NCI-H187 treated with DMSO at 0.1 percent for 48 hours (cell line): ENCODE results near the gene FGF18.

Experiments
- DNase-seq: peaks from one replicate; lab custom pipeline; 2025; lab: John Stamatoyannopoulos, UW

FGF18 gene

GRCh38 chr5:171424726-171425125 is 5.3 kb downstream of the FGF18 start:
- DNase-seq = no peak

GRCh38 chr5:171425596-171426244 is 6.3 kb downstream of the FGF18 start:
- DNase-seq = no peak

- DNase-seq = no peak
Observed at GRCh38 chr5:171426266-171426665, 6.8 kb downstream of the FGF18 start.

- DNase-seq = no peak
Observed at GRCh38 chr5:171426680-171427079, 7.2 kb downstream of the FGF18 start.

GRCh38 chr5:171427318-171428167 is 8.1 kb downstream of the FGF18 start:
- DNase-seq = no peak

- DNase-seq = no peak
Observed at GRCh38 chr5:171428168-171428696, 8.8 kb downstream of the FGF18 start.

- no peak for DNase-seq
Observed at GRCh38 chr5:171428809-171429542, 9.5 kb downstream of the FGF18 start.

GRCh38 chr5:171429543-171429910 is 10.1 kb downstream of the FGF18 start:
- no peak for DNase-seq

GRCh38 chr5:171431251-171431777 is 11.9 kb downstream of the FGF18 start:
- DNase-seq = no peak

- no peak for DNase-seq
Observed at GRCh38 chr5:171432076-171432475, 12.6 kb downstream of the FGF18 start.

GRCh38 chr5:171432583-171433351 is 13.3 kb downstream of the FGF18 start:
- DNase-seq = no peak

- no peak for DNase-seq
Observed at GRCh38 chr5:171433352-171433698, 13.9 kb downstream of the FGF18 start.

- no peak for DNase-seq
Observed at GRCh38 chr5:171433982-171434676, 14.7 kb downstream of the FGF18 start.

GRCh38 chr5:171434874-171435273 is 15.4 kb downstream of the FGF18 start:
- DNase-seq = no peak

- no peak for DNase-seq
Observed at GRCh38 chr5:171435908-171436307, 16.5 kb downstream of the FGF18 start.

GRCh38 chr5:171436804-171437285 is 17.4 kb downstream of the FGF18 start:
- DNase-seq = no peak

GRCh38 chr5:171437286-171437821 is 17.9 kb downstream of the FGF18 start:
- no peak for DNase-seq

- no peak for DNase-seq
Observed at GRCh38 chr5:171438738-171439137, 19.3 kb downstream of the FGF18 start.

GRCh38 chr5:171441246-171441791 is 21.9 kb downstream of the FGF18 start:
- DNase-seq = no peak
